Measurements from ENCODE around the gene MYH2. TPM values are rescaled to one million over a fixed set of nuclear protein-coding genes. Genes with fewer than 3 reads are reported as not detected.

MYH2 gene
- total RNA-seq (2012; rRNA removed), result 7.0 TPM in 1 of 2 replicates, not detected in the other

DNA sequence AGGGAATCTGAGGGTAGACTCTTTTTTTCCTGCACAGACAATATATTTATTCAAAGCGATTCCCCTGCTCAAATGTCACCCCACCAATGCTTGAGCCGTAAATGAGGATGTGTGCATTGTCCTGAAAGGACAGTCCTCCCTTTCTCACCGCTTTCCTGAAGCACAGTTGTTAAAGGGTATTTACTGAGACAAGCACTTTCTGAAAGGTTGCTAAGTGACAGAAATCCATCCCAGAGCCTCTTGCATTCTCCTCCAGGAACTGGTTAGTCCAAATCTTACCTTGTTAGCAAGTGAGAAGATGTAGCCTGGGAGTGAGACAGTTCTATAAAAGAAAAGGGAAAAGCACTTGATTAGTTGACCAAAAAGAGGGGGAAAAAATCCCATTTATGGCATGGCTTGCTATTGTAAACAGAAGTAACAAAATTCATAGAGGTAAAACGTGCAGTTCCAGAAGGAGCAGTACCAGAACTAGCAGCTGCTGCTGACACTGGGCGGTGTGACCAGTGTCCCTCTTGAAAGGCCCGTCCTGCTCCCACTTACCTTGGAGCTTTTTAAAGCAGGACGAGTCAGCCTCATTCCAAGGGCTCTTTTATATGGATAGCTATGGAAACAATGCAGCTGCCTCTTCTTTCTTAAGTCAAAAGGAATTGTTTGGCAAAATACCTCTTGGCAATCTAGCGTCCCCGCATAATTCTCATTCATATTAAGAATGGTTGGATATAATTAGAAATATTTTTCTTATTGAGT, at the start of gene MYH2:
TSS of gene MYH2 (minus strand) at position 563 of the 747 bp plus-strand sequence. CDS start 1,738 bp downstream, outside the sequence.
- Histone ChIP-seq H3K27me3 (ENCODE audit: control insufficient read depth, insufficient read depth, low read length) (no peaks in the 10 kb centered on the region), H3K4me2 (ENCODE audit: low read length) (no peak within 1 kb of the TSS), H3K4me3 (ENCODE audit: low read length) (no peak within 1 kb of the TSS), H3K9me3 (replicated peaks; ENCODE audit: low read length) (no peaks in the 10 kb centered on the region), H3K9ac (ENCODE audit: low read depth, low read length) (no peak within 1 kb of the TSS), H3K4me1 (ENCODE audit: control insufficient read depth, insufficient read depth, low read length) (peaks cover 4% of the 10 kb centered on the region), H3K36me3 (ENCODE audit: insufficient read depth, low read length) (no peaks in the 10 kb centered on the region)

DNA sequence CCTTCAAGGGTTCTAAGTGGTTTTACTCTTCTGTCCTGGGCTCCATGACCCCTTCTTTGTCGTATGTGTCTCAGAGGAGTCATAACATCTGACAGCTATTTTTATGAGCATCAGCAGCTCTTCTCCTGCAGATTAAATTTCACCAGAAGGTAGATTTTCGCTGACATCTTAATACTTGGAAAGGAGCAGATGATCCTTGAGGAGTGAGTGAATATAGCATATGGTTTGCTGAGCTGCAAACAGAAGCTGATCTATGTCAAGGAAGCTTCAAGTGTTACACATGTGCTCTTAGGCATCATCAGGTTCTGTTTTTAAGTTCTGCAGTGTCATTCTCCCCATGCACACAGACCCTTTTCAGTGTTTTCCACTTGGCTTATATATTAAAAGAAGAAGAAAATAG, 49.2 kb upstream of the MYH2 start:
- Histone ChIP-seq H3K9ac (ENCODE audit: low read depth, low read length) (no peak overlapping the region), H3K4me1 (ENCODE audit: control insufficient read depth, insufficient read depth, low read length) (peaks cover 12% of the 10 kb centered on the region), H3K4me2 (ENCODE audit: low read length) (no peak overlapping the region), H3K9me3 (replicated peaks; ENCODE audit: low read length) (no peaks in the 10 kb centered on the region), H3K36me3 (ENCODE audit: insufficient read depth, low read length) (no peaks in the 10 kb centered on the region), H3K4me3 (ENCODE audit: low read length) (no peak overlapping the region), H3K27me3 (ENCODE audit: control insufficient read depth, insufficient read depth, low read length) (no peaks in the 10 kb centered on the region)

DNA sequence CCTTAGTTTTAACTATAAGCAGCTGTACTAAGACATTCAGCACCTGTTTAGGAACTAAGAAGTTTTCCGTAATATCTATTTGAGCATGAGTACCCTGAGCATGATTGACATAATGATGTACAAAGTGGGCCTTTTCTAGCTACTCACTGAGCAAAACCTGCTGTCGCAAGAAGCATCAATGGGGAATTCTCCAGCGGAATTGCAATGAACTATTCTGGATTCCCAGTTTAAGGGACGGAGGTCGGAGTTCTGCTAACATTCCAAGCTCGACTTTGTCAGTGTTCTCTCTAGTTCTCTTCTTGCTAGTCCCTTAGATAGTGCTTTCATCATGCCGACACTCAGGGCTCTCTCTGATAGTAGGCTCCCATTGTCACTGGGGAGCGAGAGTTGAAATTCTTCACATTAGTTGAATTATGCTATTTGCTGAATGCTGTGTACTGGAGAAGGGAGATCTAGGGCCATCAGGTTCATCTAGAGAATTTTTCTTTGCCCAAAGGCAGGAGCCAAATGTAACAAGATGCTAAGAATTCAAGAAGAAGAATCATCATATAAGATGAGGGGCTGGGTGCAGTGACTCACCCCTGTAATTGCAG, 40.2 kb upstream of the MYH2 start:
- no peaks in the 10 kb centered on the region for H3K36me3 ChIP-seq (ENCODE audit: insufficient read depth, low read length)
- no peaks in the 10 kb centered on the region for H3K9me3 ChIP-seq (replicated peaks; ENCODE audit: low read length)
- H3K9ac ChIP-seq (ENCODE audit: low read depth, low read length), result no peak overlapping the region
- no peaks in the 10 kb centered on the region for H3K27me3 ChIP-seq (ENCODE audit: control insufficient read depth, insufficient read depth, low read length)
- H3K4me3 ChIP-seq (ENCODE audit: low read length), result no peak overlapping the region
- H3K4me2 ChIP-seq (ENCODE audit: low read length), result no peak overlapping the region
- no peaks in the 10 kb centered on the region for H3K4me1 ChIP-seq (ENCODE audit: control insufficient read depth, insufficient read depth, low read length)

DNA sequence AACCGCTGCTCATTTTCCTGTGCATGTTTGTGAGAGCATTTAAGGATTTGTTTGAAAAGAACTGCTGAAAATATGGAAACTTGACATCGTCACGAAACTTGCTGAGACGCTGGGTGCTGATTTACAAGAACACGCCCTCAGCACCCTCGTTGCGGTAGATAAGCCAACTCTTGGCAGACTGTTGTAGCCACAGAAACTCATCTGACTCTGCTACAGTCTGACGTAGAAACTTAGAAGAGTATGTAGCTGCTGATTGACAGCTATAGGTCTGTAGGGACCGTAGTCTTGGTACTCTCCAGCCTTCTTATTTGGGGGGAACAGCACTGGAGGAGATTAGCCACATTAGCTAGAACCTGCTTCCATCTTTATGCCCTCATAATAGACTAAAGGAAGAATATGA, 36.1 kb upstream of the MYH2 start:
- H3K36me3 ChIP-seq (ENCODE audit: insufficient read depth, low read length), result no peaks in the 10 kb centered on the region
- no peaks in the 10 kb centered on the region for H3K9me3 ChIP-seq (replicated peaks; ENCODE audit: low read length)
- no peaks in the 10 kb centered on the region for H3K4me1 ChIP-seq (ENCODE audit: control insufficient read depth, insufficient read depth, low read length)
- H3K9ac ChIP-seq (ENCODE audit: low read depth, low read length), result no peak overlapping the region
- no peak overlapping the region for H3K4me2 ChIP-seq (ENCODE audit: low read length)
- no peaks in the 10 kb centered on the region for H3K27me3 ChIP-seq (ENCODE audit: control insufficient read depth, insufficient read depth, low read length)
- H3K4me3 ChIP-seq (ENCODE audit: low read length), result no peak overlapping the region

DNA sequence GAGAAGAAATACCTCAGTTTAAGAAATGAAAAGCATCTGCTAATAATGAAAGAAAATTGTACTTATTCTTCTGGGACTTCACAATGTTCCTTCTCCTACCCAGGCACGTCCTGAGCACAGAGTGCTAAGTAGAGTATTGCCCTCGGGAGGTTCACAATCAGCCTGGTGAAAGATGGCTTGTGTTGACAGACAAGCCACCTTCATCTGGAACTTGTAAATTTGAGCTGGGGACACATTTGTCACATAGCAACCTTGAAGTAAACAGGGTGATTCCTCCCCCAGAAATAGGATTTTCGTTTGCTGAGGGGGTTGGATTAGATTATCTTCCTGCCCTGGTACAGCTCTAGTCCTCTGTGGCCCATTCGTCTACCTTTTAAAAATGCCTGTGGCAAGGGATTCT, 34.4 kb upstream of the MYH2 start:
- Histone ChIP-seq H3K27me3 (ENCODE audit: control insufficient read depth, insufficient read depth, low read length) (no peaks in the 10 kb centered on the region), H3K9me3 (replicated peaks; ENCODE audit: low read length) (no peaks in the 10 kb centered on the region), H3K36me3 (ENCODE audit: insufficient read depth, low read length) (no peaks in the 10 kb centered on the region), H3K4me3 (ENCODE audit: low read length) (no peak overlapping the region), H3K4me2 (ENCODE audit: low read length) (no peak overlapping the region), H3K9ac (ENCODE audit: low read depth, low read length) (no peak overlapping the region), H3K4me1 (ENCODE audit: control insufficient read depth, insufficient read depth, low read length) (no peaks in the 10 kb centered on the region)

DNA sequence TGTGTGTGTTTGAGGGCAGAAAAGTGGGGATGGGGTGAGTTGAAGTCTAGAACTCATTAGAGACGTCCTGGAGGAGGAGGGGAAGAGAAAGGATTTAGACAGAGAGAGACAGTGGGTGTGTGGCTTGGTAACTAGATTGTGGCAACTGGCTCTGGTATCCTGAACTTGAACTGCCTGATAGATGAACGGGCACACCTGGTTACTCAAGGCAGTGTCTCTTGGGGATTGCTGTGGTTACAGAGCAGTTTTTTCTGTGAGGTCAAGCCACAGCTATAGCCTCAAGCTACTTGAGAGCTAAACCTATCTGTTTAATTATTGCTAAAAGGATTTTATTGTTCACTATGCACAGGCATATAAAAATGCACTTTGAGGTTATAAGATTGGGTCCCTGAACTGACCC, 29.8 kb upstream of the MYH2 start:
- H3K4me2 ChIP-seq (ENCODE audit: low read length), result no peak overlapping the region
- H3K4me3 ChIP-seq (ENCODE audit: low read length), result no peak overlapping the region
- no peak overlapping the region for H3K9ac ChIP-seq (ENCODE audit: low read depth, low read length)
- no peaks in the 10 kb centered on the region for H3K36me3 ChIP-seq (ENCODE audit: insufficient read depth, low read length)
- H3K27me3 ChIP-seq (ENCODE audit: control insufficient read depth, insufficient read depth, low read length), result no peaks in the 10 kb centered on the region
- H3K4me1 ChIP-seq (ENCODE audit: control insufficient read depth, insufficient read depth, low read length), result no peaks in the 10 kb centered on the region
- H3K9me3 ChIP-seq (replicated peaks; ENCODE audit: low read length), result no peaks in the 10 kb centered on the region

DNA sequence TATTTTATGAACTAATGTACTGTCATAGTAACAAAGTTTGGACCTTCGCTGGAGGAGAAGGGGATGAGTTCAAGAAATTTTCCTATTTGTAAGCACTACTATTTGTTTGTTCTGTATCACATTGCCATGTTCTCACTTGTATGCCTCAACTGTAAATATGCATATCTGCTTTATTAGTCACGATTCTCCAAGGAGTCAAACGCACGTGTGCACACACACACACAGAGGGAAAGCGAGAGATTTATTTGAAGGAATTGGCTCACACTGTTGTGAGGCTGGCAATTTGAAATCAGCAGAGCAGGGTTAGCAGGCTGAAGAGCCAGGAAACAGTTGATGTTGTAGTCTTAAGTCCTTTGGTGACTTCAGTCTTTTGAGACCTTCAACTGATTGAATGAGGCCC, 24.9 kb upstream of the MYH2 start:
- Histone ChIP-seq H3K9me3 (replicated peaks; ENCODE audit: low read length) (no peaks in the 10 kb centered on the region), H3K9ac (ENCODE audit: low read depth, low read length) (no peak overlapping the region), H3K27me3 (ENCODE audit: control insufficient read depth, insufficient read depth, low read length) (no peaks in the 10 kb centered on the region), H3K4me1 (ENCODE audit: control insufficient read depth, insufficient read depth, low read length) (no peaks in the 10 kb centered on the region), H3K4me3 (ENCODE audit: low read length) (no peak overlapping the region), H3K4me2 (ENCODE audit: low read length) (no peak overlapping the region), H3K36me3 (ENCODE audit: insufficient read depth, low read length) (no peaks in the 10 kb centered on the region)

DNA sequence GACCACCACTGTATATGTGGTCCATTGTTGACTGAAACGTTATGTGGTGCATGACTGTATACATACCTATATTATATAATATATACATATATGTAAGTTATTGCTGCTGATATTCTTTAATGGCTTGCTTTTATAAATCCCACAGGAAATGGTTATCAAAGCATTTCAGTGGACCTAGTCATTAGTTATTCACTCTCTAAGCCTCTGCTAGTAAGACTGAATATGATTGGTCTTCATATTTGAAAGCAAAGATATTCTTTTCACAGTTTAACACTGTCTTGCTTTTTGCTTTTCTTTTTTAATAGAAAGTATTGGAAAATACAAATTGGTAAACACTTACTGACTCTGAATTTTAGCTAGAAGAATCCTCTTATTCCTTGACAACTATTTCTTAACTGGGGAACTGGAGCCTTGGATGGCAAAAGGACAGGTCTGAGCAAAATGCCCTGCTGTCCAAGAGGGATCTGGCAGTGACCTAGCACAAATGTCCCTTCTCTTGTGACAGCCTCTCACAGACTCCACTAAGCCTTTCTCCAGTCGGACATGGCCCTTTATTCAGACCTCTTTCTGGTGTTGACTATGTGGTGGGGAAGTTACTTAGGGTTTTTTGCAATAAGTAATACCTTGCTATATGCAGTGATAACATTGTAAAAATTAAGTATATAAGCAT, 14.7 kb upstream of the MYH2 start:
- no peaks in the 10 kb centered on the region for H3K36me3 ChIP-seq (ENCODE audit: insufficient read depth, low read length)
- H3K4me2 ChIP-seq (ENCODE audit: low read length), result no peak overlapping the region
- no peak overlapping the region for H3K4me3 ChIP-seq (ENCODE audit: low read length)
- no peaks in the 10 kb centered on the region for H3K4me1 ChIP-seq (ENCODE audit: control insufficient read depth, insufficient read depth, low read length)
- no peaks in the 10 kb centered on the region for H3K9me3 ChIP-seq (replicated peaks; ENCODE audit: low read length)
- H3K9ac ChIP-seq (ENCODE audit: low read depth, low read length), result no peak overlapping the region
- no peaks in the 10 kb centered on the region for H3K27me3 ChIP-seq (ENCODE audit: control insufficient read depth, insufficient read depth, low read length)

DNA sequence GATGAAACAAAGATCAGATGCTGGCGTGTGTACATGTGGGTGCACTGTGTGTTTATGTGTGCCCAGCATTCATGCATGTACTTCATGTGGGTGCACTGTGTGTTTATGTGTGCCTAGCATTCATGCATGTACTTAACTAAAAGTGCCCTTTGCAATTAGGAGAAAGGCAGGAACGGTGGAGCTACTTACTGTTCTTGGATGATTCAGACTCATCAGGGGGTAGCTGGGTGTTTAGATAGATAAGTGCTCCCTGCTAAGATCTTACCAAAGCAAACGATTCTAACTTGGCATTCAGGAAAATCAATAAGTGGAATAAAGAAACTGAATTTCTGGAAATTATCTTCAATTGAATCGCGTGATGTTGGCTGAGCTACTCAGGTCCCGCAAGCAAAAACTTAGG, 8.6 kb upstream of the MYH2 start:
- Histone ChIP-seq H3K9me3 (replicated peaks; ENCODE audit: low read length) (no peaks in the 10 kb centered on the region), H3K27me3 (ENCODE audit: control insufficient read depth, insufficient read depth, low read length) (no peaks in the 10 kb centered on the region), H3K9ac (ENCODE audit: low read depth, low read length) (no peak overlapping the region), H3K4me1 (ENCODE audit: control insufficient read depth, insufficient read depth, low read length) (peaks cover 22% of the 10 kb centered on the region), H3K4me3 (ENCODE audit: low read length) (no peak overlapping the region), H3K36me3 (ENCODE audit: insufficient read depth, low read length) (no peaks in the 10 kb centered on the region), H3K4me2 (ENCODE audit: low read length) (no peak overlapping the region)

DNA sequence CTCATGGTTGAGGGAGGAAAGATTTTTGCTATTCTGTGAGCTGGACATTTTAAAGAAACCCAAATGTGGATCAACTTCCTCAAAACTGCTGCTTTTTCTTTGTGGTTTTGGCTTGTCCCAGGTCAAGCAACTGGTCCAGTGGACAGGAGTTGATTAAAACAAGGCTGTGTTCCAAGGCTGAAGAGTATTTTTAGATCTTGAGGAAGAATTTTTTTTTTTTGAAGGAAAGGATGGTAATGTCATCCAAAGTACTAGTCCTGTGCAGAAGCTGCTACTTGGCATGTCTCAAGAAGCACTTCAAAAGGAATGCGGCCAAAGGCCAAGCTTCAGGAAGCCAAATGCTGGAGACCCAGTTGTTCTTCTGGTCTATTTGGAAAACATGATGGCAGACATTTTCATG, 8.0 kb upstream of the MYH2 start:
- no peak overlapping the region for H3K9ac ChIP-seq (ENCODE audit: low read depth, low read length)
- H3K36me3 ChIP-seq (ENCODE audit: insufficient read depth, low read length), result no peaks in the 10 kb centered on the region
- H3K4me1 ChIP-seq (ENCODE audit: control insufficient read depth, insufficient read depth, low read length), result peaks cover 22% of the 10 kb centered on the region
- H3K9me3 ChIP-seq (replicated peaks; ENCODE audit: low read length), result no peaks in the 10 kb centered on the region
- no peak overlapping the region for H3K4me2 ChIP-seq (ENCODE audit: low read length)
- H3K4me3 ChIP-seq (ENCODE audit: low read length), result no peak overlapping the region
- no peaks in the 10 kb centered on the region for H3K27me3 ChIP-seq (ENCODE audit: control insufficient read depth, insufficient read depth, low read length)

DNA sequence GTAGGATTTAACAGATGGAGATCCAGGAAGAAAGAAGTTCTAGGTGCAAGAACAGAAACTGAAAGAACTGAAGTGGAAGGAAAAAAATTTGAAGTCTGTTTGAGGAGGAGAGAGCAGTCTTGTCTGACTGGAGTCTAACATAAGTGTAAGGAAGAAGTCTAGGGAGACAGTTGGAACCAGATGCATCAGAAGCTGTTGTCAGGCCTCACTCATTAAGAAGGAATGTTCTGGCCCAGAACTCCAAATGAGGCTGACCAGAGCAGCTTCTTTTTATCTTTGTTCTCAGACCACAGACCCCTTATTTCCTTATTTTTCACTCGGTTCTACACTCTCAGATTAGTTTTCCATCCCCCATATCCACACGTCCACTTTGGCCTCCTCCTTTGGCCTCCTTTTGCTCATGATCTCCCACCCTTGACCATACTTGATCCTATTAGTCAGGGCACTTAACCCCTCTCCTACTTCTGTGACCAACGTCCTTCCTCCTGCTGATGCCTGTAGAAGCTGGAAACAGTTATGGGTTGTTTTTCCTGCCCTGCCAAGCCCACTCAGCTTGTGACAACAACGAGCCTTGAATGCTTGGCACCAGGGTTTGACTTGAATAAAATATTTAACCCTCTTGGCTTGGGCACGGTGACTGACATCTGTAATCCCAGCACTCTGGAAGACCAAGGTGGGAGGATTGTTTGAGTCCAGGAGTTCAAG, 7.0 kb upstream of the MYH2 start:
- Histone ChIP-seq H3K9me3 (replicated peaks; ENCODE audit: low read length) (no peaks in the 10 kb centered on the region), H3K4me3 (ENCODE audit: low read length) (no peak overlapping the region), H3K9ac (ENCODE audit: low read depth, low read length) (peak overlapping the region; percentile 29)

More for the DNA sequence above, 7.0 kb upstream of the MYH2 start:
- peak overlapping the region; percentile 28 for H3K4me2 ChIP-seq (ENCODE audit: low read length)
- no peaks in the 10 kb centered on the region for H3K27me3 ChIP-seq (ENCODE audit: control insufficient read depth, insufficient read depth, low read length)
- no peaks in the 10 kb centered on the region for H3K36me3 ChIP-seq (ENCODE audit: insufficient read depth, low read length)
- H3K4me1 ChIP-seq (ENCODE audit: control insufficient read depth, insufficient read depth, low read length), result peaks cover 22% of the 10 kb centered on the region
